GM23338 (cell line): ENCODE data around the gene CCDC70. TPM values are rescaled to one million over a fixed set of nuclear protein-coding genes. Genes with fewer than 3 reads are reported as not detected.

ENCODE experiments used
- ATAC-seq: fragments of 200-7000 bp; cut with Tn5 transposase; 3 replicates; pipeline ENCODE4 v1.9.1; 2020
- DNase-seq: peaks from one replicate; pipeline ENCODE4 v3.0.0-alpha.2; 2015; ENCODE audit warnings: low spot score
- H2AFZ ChIP-seq: fragments of 200-600 bp; sonication (generic); 2 replicates; pipeline ENCODE4 v1.8.0; 2016; ENCODE audit warnings: antibody characterized with exemption, mild to moderate bottlenecking, moderate library complexity
- H3F3A ChIP-seq: fragments of 200-600 bp; sonication (generic); replicated peaks from 2 replicates; pipeline ENCODE4 v1.8.0; 2017; ENCODE audit warnings: antibody characterized with exemption, mixed run types, low read depth
- H3K27ac ChIP-seq: fragments of 200-600 bp; sonication (generic); 2 replicates; pipeline ENCODE4 v1.6.1; 2016; ENCODE audit warnings: low read depth
- H3K27me3 ChIP-seq: fragments of 200-600 bp; sonication (generic); 2 replicates; pipeline ENCODE4 v1.8.0; 2016; ENCODE audit warnings: mild to moderate bottlenecking, mixed run types, moderate library complexity; ENCODE audit not compliant: insufficient read depth
- H3K36me3 ChIP-seq: fragments of 200-600 bp; sonication (generic); 2 replicates; pipeline ENCODE4 v1.8.0; 2016; ENCODE audit warnings: mild to moderate bottlenecking; ENCODE audit not compliant: insufficient read depth
- H3K4me1 ChIP-seq: fragments of 200-600 bp; sonication (generic); 2 replicates; pipeline ENCODE4 v1.8.0; 2016; ENCODE audit warnings: mild to moderate bottlenecking, moderate library complexity; ENCODE audit not compliant: insufficient read depth
- H3K4me2 ChIP-seq: fragments of 200-600 bp; sonication (generic); 2 replicates; pipeline ENCODE4 v1.7.1; 2017; ENCODE audit warnings: mixed run types
- H3K4me3 ChIP-seq: fragments of 200-600 bp; sonication (generic); 2 replicates; pipeline ENCODE4 v1.6.1; 2016; ENCODE audit warnings: mixed run types
- H3K79me2 ChIP-seq: fragments of 200-600 bp; sonication (generic); replicated peaks from 2 replicates; pipeline ENCODE4 v1.8.0; 2017; ENCODE audit warnings: mild to moderate bottlenecking; ENCODE audit not compliant: insufficient read depth
- H3K9me2 ChIP-seq: fragments of 200-600 bp; sonication (generic); 2 replicates; pipeline ENCODE4 v1.8.0; 2017; ENCODE audit not compliant: insufficient read depth
- H4K20me1 ChIP-seq: fragments of 200-600 bp; sonication (generic); replicated peaks from 2 replicates; pipeline ENCODE4 v1.8.0; 2017; ENCODE audit warnings: mild to moderate bottlenecking; ENCODE audit not compliant: insufficient read depth
- H3K27ac Mint-ChIP-seq: 2 replicates; pipeline ENCODE4 v1.8.0; 2020; ENCODE audit warnings: inconsistent platforms, mild to moderate bottlenecking, moderate library complexity, mixed read lengths
- H3K27me3 Mint-ChIP-seq: 3 replicates; pipeline ENCODE4 v1.8.0; 2022; ENCODE audit warnings: low read depth, mild to moderate bottlenecking, moderate library complexity, mixed read lengths, inconsistent platforms; ENCODE audit not compliant: insufficient read depth, poor library complexity
- H3K36me3 Mint-ChIP-seq: 3 replicates; pipeline ENCODE4 v1.8.0; 2021; ENCODE audit warnings: low read depth, mild to moderate bottlenecking, inconsistent platforms, moderate library complexity, mixed read lengths
- H3K4me1 Mint-ChIP-seq: 3 replicates; pipeline ENCODE4 v1.8.0; 2020; ENCODE audit warnings: mild to moderate bottlenecking, inconsistent platforms, mixed read lengths
- H3K4me3 Mint-ChIP-seq: 3 replicates; pipeline ENCODE4 v1.8.0; 2021; ENCODE audit warnings: moderate library complexity, mild to moderate bottlenecking, inconsistent platforms, mixed read lengths
- H3K9me3 Mint-ChIP-seq: 3 replicates; pipeline ENCODE4 v1.8.0; 2020; ENCODE audit warnings: moderate library complexity, mild to moderate bottlenecking, inconsistent platforms, mixed read lengths
- CREB1 ChIP-seq: fragments of 250-450 bp; sonication (Bioruptor Pico); IDR thresholded peaks from 2 replicates; pipeline ENCODE4 v1.5.0; 2020; ENCODE audit warnings: low read depth, mild to moderate bottlenecking, moderate library complexity
- EZH2 ChIP-seq: fragments of 200-600 bp; sonication (generic); IDR thresholded peaks from one replicate; pipeline ENCODE4 v1.8.0; 2017; ENCODE audit warnings: antibody characterized with exemption, mild to moderate bottlenecking, low read depth; ENCODE audit not compliant: unreplicated experiment
- JUNB ChIP-seq: IDR thresholded peaks from one replicate; pipeline ENCODE4 v1.6.1; 2016; ENCODE audit warnings: antibody characterized with exemption; ENCODE audit not compliant: unreplicated experiment
- NANOG ChIP-seq: IDR thresholded peaks from 2 replicates; pipeline ENCODE4 v1.6.1; 2016; ENCODE audit warnings: antibody characterized with exemption, borderline replicate concordance
- STAT1 ChIP-seq: IDR thresholded peaks from one replicate; pipeline ENCODE4 v1.6.1; 2016; ENCODE audit warnings: antibody characterized with exemption; ENCODE audit not compliant: unreplicated experiment
- ZNF331 ChIP-seq: fragments of 250-450 bp; sonication (Bioruptor Pico); IDR thresholded peaks from 2 replicates; pipeline ENCODE4 v1.5.0; 2020; ENCODE audit warnings: low read depth, mild to moderate bottlenecking, moderate library complexity
- ZNF462 ChIP-seq: fragments of 250-450 bp; sonication (Bioruptor Pico); IDR thresholded peaks from 2 replicates; pipeline ENCODE4 v1.5.0; 2020; ENCODE audit warnings: mild to moderate bottlenecking, moderate library complexity
- polyA plus RNA-seq: library from polyadenylated mRNA; unstranded; fragments of >200 nt; fragmentation: Nextera tagmentation; extraction: Ambion mirVana; gene quantifications from 2 replicates; pipeline ENCODE4 v1.2.1, GENCODE V29; 2016
- total RNA-seq: library from RNA; depleted of rRNA; stranded (reverse); fragments of >200 nt; shearing (Covaris generic); gene quantifications from 2 replicates; pipeline ENCODE4 v1.2.3, GENCODE V29; 2014

The CCDC70 gene
- total and polyA plus RNA-seq, 2 experiments from 2014 or later: not detected

DNA sequence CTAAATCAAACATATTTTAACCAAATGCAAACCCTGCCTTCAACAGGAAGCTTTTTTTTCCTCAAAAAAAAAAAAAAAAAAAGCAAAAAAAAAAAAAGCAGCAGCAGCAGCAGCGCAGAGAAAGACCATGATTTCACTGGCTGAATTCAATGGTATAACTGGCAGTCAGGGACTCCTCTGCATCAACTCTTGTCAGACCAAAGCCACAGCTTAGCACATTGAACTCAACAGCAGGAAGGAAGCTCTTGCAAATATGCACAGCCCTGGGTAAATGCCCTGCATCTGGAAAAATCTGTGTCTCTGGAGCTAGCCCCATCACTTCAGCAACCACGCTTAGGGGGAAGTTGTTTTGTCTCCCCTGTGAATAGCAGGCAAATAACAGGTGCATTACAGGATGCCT is 40.2 kb upstream of the CCDC70 start (continued):
- TF ChIP-seq ZNF462: no peak

- H2AFZ ChIP-seq: no peak overlapping the region
- no peak for DNase-seq
- no peaks in the 10 kb centered on the region for H3K36me3 ChIP-seq
- H4K20me1 ChIP-seq: no peaks in the 10 kb centered on the region
- H3K4me1 ChIP-seq: peaks cover 14% of the 10 kb centered on the region
- peaks cover 35% of the 10 kb centered on the region for H3K4me1 Mint-ChIP-seq
- H3K9me3 Mint-ChIP-seq: no peaks in the 10 kb centered on the region
- no peak overlapping the region for H3K4me3 Mint-ChIP-seq
- H3K27me3 ChIP-seq: no peaks in the 10 kb centered on the region
- H3K4me3 ChIP-seq: no peak overlapping the region
- H3K4me2 ChIP-seq: no peak overlapping the region
- no peaks in the 10 kb centered on the region for H3K27me3 Mint-ChIP-seq
- no peak for ATAC-seq
- H3K36me3 Mint-ChIP-seq: no peaks in the 10 kb centered on the region
- H3K79me2 ChIP-seq: no peaks in the 10 kb centered on the region
- H3K9me2 ChIP-seq: no peaks in the 10 kb centered on the region
- no peak overlapping the region for H3K27ac Mint-ChIP-seq
- no peaks in the 10 kb centered on the region for H3F3A ChIP-seq
- no peak overlapping the region for H3K27ac ChIP-seq
- TF ChIP-seq CREB1 (CRISPR knock-in tag) (no peak), STAT1 (no peak), JUNB (no peak), ZNF331 (CRISPR knock-in tag) (no peak), NANOG (no peak), ZNF462 (no peak), EZH2 (no peak)
Observed at GRCh38 chr13:51822106-51822815, 39.5 kb upstream of the CCDC70 start.
